Measurements from ENCODE around the gene OAF.

- no peak for TF ChIP-seq RAD21 (IDR thresholded peaks at IDR 0.05; ENCODE audit: low read depth)
- TF ChIP-seq CEBPB (IDR thresholded peaks at IDR 0.05): no peak
- TF ChIP-seq REST (IDR thresholded peaks at IDR 0.05; ENCODE audit: low read depth): no peak
- TF ChIP-seq EGR1 (IDR thresholded peaks at IDR 0.05): no peak
- TF ChIP-seq TEAD4 (IDR thresholded peaks at IDR 0.05): no peak
- no peak for TF ChIP-seq CREB1 (IDR thresholded peaks at IDR 0.05; ENCODE audit: low read depth)
- no peak for TF ChIP-seq MAX (IDR thresholded peaks at IDR 0.05)
- no peak for TF ChIP-seq EP300 (IDR thresholded peaks at IDR 0.05; ENCODE audit: borderline replicate concordance)
- TF ChIP-seq USF1 (IDR thresholded peaks at IDR 0.05): no peak
- TF ChIP-seq TCF12 (IDR thresholded peaks at IDR 0.05; ENCODE audit: low read depth): no peak
- no peak for TF ChIP-seq FOXM1 (IDR thresholded peaks at IDR 0.05; ENCODE audit: borderline replicate concordance, low read depth)
- no peak for TF ChIP-seq TAF1 (IDR thresholded peaks at IDR 0.05; ENCODE audit: low read depth)
- no peak for TF ChIP-seq YY1 (IDR thresholded peaks at IDR 0.05; ENCODE audit: low read depth)
- no peak for TF ChIP-seq NFIC (IDR thresholded peaks at IDR 0.05)
These were observed 46.5 kb downstream of the OAF start for GRCh38 chr11:120257346-120257745.
